Karpas-422 (cell line): ENCODE measurements around the gene SKAP1. TPM values are rescaled to one million over a fixed set of nuclear protein-coding genes. Genes with fewer than 3 reads are reported as not detected.
"Not testable (repeated sequence)": the region's sequence is repeated elsewhere in the genome, so short reads cannot be mapped to it uniquely, and the experiment has no call there.

Source experiments
- DNase-seq: peaks from one replicate; pipeline ENCODE4 v3.0.0-alpha.2; 2015
- H2AFZ ChIP-seq: fragments of 200-600 bp; sonication (generic); 2 replicates; pipeline ENCODE4 v1.6.1; 2014; ENCODE audit warnings: antibody characterized with exemption, low read length, mixed read lengths
- H3K27ac ChIP-seq: fragments of 200-600 bp; sonication (generic); 2 replicates; pipeline ENCODE4 v1.5.1; 2014; ENCODE audit warnings: mild to moderate bottlenecking, low read length, moderate library complexity
- H3K27me3 ChIP-seq: fragments of 200-600 bp; sonication (generic); 2 replicates; pipeline ENCODE4 v1.6.1; 2014; ENCODE audit warnings: low read length, mixed read lengths
- H3K36me3 ChIP-seq: fragments of 200-600 bp; sonication (generic); 2 replicates; pipeline ENCODE4 v1.6.1; 2014; ENCODE audit warnings: low read length, mixed read lengths; ENCODE audit not compliant: insufficient read depth
- H3K4me1 ChIP-seq: fragments of 200-600 bp; sonication (generic); 2 replicates; pipeline ENCODE4 v1.6.1; 2014; ENCODE audit warnings: mild to moderate bottlenecking, low read length, mixed read lengths
- H3K4me2 ChIP-seq: fragments of 200-600 bp; sonication (generic); 2 replicates; pipeline ENCODE4 v1.6.1; 2014; ENCODE audit warnings: low read length, low read depth, mild to moderate bottlenecking; ENCODE audit not compliant: poor library complexity, severe bottlenecking
- H3K4me3 ChIP-seq: fragments of 200-600 bp; sonication (generic); 2 replicates; pipeline ENCODE4 v1.5.1; 2014; ENCODE audit warnings: mild to moderate bottlenecking, antibody characterized with exemption, low read length, mixed read lengths
- H3K79me2 ChIP-seq: fragments of 200-600 bp; sonication (generic); 2 replicates; pipeline ENCODE4 v1.6.1; 2014; ENCODE audit warnings: mild to moderate bottlenecking, low read length, mixed read lengths
- H3K9ac ChIP-seq: fragments of 200-600 bp; sonication (generic); 2 replicates; pipeline ENCODE4 v1.6.0; 2014; ENCODE audit warnings: low read length
- H3K9me2 ChIP-seq: fragments of 200-600 bp; sonication (generic), shearing (Covaris generic); replicated peaks from 2 replicates; pipeline ENCODE4 v1.6.0; 2014; ENCODE audit warnings: mild to moderate bottlenecking, low read length, moderate library complexity; ENCODE audit not compliant: insufficient read depth
- H3K9me3 ChIP-seq: fragments of 300-700, 200-600 bp; sonication (generic); 2 replicates; pipeline ENCODE4 v1.6.1; 2014; ENCODE audit warnings: low read length, mixed read lengths
- H4K20me1 ChIP-seq: fragments of 200-600 bp; sonication (generic); 2 replicates; pipeline ENCODE4 v1.6.1; 2014; ENCODE audit warnings: mild to moderate bottlenecking, antibody characterized with exemption, low read length, low read depth; ENCODE audit not compliant: insufficient read depth
- total RNA-seq: library from RNA; depleted of rRNA; stranded (reverse); fragments of >200 nt; shearing (Covaris generic); gene quantifications from 2 replicates; pipeline ENCODE4 v1.2.3, GENCODE V29; 2014; ENCODE audit warnings: low replicate concordance

SKAP1 gene
- total RNA-seq, 1 experiment from 2014 or later = 1.2 TPM

DNA sequence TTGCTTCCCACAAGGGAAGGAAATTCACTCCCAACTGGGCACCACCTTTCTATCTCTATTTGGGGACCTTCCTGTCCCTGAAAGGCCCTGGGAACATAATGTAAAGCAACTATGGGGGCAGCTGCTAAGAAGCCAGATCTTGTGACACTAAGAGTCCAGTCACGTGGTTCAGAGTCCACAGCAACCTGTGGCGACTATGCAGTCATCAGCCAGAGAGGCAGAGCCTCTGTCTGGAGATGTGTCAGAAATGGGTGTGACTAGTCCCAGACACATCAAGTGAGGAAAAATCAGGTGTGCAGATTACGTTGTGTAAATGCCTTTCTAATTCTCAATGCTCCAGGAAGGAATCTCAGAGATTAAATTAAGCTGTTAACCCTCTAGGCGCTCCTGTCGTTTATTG lies 26.6 kb upstream of the SKAP1 start:
- Histone ChIP-seq H3K4me2 (peak overlapping the region; percentile 52), H3K4me3 (no peak overlapping the region), H3K27me3 (no peaks in the 10 kb centered on the region), H3K79me2 (no peaks in the 10 kb centered on the region), H3K9me2 (no peaks in the 10 kb centered on the region), H3K9me3 (no peaks in the 10 kb centered on the region), H3K27ac (no peak overlapping the region), H3K9ac (no peak overlapping the region), H2AFZ (no peak overlapping the region), H3K4me1 (peaks cover 28% of the 10 kb centered on the region), H4K20me1 (no peaks in the 10 kb centered on the region), H3K36me3 (no peaks in the 10 kb centered on the region)
- no peak for DNase-seq

- H3K79me2 ChIP-seq = no peaks in the 10 kb centered on the region
- H4K20me1 ChIP-seq = no peaks in the 10 kb centered on the region
- no peaks in the 10 kb centered on the region for H3K36me3 ChIP-seq
- DNase-seq = no peak
- no peak overlapping the region for H3K9ac ChIP-seq
- no peaks in the 10 kb centered on the region for H3K9me2 ChIP-seq
- H3K9me3 ChIP-seq = no peaks in the 10 kb centered on the region
- H3K27ac ChIP-seq = no peak overlapping the region
- H3K4me2 ChIP-seq = no peak overlapping the region
- H3K4me1 ChIP-seq = peaks cover 28% of the 10 kb centered on the region
- H3K27me3 ChIP-seq = no peaks in the 10 kb centered on the region
- H2AFZ ChIP-seq = no peak overlapping the region
- no peak overlapping the region for H3K4me3 ChIP-seq
These were observed 25.8 kb upstream of the SKAP1 start for GRCh38 chr17:48455791-48456190.

- peak overlapping the region; percentile 2; the same call in 1 of the 2 replicates for H2AFZ ChIP-seq
- no peak overlapping the region for H3K9ac ChIP-seq
- no peaks in the 10 kb centered on the region for H4K20me1 ChIP-seq
- H3K36me3 ChIP-seq = no peaks in the 10 kb centered on the region
- H3K4me3 ChIP-seq = no peak overlapping the region
- H3K9me2 ChIP-seq = no peaks in the 10 kb centered on the region
- no peaks in the 10 kb centered on the region for H3K9me3 ChIP-seq
- H3K4me1 ChIP-seq = peaks cover 27% of the 10 kb centered on the region
- no peak overlapping the region for H3K27ac ChIP-seq
- H3K79me2 ChIP-seq = no peaks in the 10 kb centered on the region
- H3K27me3 ChIP-seq = no peaks in the 10 kb centered on the region
- no peak overlapping the region for H3K4me2 ChIP-seq
- DNase-seq = no peak
These were observed 23.4 kb upstream of the SKAP1 start for GRCh38 chr17:48453447-48453846.

GRCh38 chr17:48451489-48451888 lies 21.5 kb upstream of the SKAP1 start:
- H3K4me2 ChIP-seq = no peak overlapping the region
- no peak for DNase-seq
- H3K4me3 ChIP-seq = no peak overlapping the region
- no peak overlapping the region for H3K27ac ChIP-seq
- no peaks in the 10 kb centered on the region for H3K79me2 ChIP-seq
- peaks cover 17% of the 10 kb centered on the region for H3K4me1 ChIP-seq
- no peaks in the 10 kb centered on the region for H3K36me3 ChIP-seq
- H3K9me2 ChIP-seq = no peaks in the 10 kb centered on the region
- no peaks in the 10 kb centered on the region for H3K9me3 ChIP-seq
- H4K20me1 ChIP-seq = no peaks in the 10 kb centered on the region
- no peak overlapping the region for H3K9ac ChIP-seq
- no peak overlapping the region for H2AFZ ChIP-seq
- no peaks in the 10 kb centered on the region for H3K27me3 ChIP-seq

DNA sequence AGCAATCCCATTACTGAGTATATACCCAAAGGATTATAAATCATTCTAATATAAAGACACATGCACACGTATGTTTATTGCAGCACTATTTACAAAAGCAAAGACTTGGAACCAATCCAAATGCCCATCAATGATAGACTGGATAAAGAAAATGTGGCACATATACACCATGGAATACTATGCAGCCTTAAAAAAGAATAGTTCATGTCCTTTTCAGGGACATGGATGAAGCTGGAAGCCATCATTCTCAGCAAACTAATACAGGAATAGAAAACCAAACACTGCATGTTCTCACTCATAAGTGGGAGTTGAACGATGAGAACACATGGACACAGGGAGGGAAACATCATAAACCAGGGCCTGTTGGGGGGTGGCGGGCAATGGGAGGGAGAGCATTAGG lies 19.3 kb upstream of the SKAP1 start:
- not testable (repeated sequence) for H4K20me1 ChIP-seq, H3K27me3 ChIP-seq, H3K36me3 ChIP-seq, H3K4me2 ChIP-seq, H3K79me2 ChIP-seq, H2AFZ ChIP-seq, H3K27ac ChIP-seq, H3K9me3 ChIP-seq, DNase-seq, H3K4me3 ChIP-seq, H3K9me2 ChIP-seq, H3K9ac ChIP-seq
- H3K4me1 ChIP-seq = peaks cover 38% of the 10 kb centered on the region

DNA sequence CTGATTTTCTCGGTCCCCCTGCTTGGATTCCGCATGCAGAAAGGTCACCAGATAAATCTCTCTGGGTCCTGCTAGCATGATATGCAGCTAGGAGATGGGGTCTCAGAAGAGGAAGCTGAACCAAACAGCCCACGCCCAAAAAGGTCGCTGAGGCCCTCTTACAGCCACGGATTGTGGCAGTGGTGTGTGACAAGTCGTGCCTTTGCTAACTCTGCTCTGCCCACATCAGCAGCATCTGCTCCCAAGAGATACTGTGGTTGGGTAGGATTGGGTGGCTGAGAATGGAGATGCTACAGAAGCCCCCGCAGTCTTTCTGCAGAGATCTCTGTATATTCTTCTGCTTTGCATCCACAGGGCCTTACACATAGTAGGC lies 15.2 kb upstream of the SKAP1 start:
- Histone ChIP-seq H3K27me3 (no peaks in the 10 kb centered on the region), H3K9me3 (no peaks in the 10 kb centered on the region), H3K79me2 (no peaks in the 10 kb centered on the region), H2AFZ (peak overlapping the region; percentile 64), H3K4me1 (peaks cover 53% of the 10 kb centered on the region), H3K9me2 (no peaks in the 10 kb centered on the region), H3K9ac (peak overlapping the region; percentile 69), H3K27ac (peak overlapping the region; percentile 89), H3K36me3 (no peaks in the 10 kb centered on the region), H3K4me3 (peak overlapping the region; percentile 59), H4K20me1 (no peaks in the 10 kb centered on the region), H3K4me2 (peak overlapping the region; percentile 69)
- DNase-seq = peak; percentile 87

DNA sequence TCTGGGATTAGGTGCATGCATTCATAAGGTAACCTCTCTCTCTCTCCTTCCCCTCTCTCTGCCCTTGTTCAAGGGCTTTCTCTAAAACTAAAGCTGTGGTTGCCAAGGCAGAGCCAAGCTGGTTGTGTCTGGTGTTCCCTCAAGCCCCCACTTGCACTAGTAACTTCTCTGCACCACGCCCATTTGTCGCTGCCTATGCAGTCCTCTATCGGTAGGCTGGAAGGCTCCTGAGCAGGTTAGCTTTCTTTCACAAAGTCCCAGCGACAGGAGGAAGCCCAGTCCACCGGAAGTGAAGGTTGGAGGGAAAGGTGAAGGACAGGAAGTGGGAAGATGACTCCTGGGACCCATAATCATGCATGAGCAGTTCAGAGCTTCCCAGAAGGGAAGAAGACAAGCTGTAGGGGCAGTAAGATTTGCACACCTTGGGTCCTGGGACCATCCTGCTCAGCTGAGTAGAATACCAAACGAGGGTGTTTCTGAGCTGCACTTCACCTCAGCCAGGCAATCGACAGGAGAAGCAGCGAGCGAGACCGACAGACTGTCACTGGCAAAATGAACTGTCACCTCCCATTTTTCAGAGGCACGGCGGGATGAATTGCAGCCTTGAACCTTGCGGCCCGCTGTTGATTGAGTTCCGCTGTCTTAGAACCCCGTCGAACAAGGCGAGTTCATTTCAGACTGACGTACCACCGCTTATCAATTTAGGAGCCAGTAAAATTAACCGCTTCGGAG lies 14.7 kb upstream of the SKAP1 start:
- Histone ChIP-seq H3K4me2 (peak overlapping the region; percentile 69), H3K9me2 (no peaks in the 10 kb centered on the region), H3K27ac (peak overlapping the region; percentile 89), H3K4me1 (peaks cover 55% of the 10 kb centered on the region), H2AFZ (peak overlapping the region; percentile 64), H3K36me3 (no peaks in the 10 kb centered on the region), H3K9me3 (no peaks in the 10 kb centered on the region), H3K9ac (peak overlapping the region; percentile 69), H3K4me3 (peak overlapping the region; percentile 59), H4K20me1 (no peaks in the 10 kb centered on the region), H3K79me2 (no peaks in the 10 kb centered on the region), H3K27me3 (no peaks in the 10 kb centered on the region)
- DNase-seq = peak; percentile 82

DNA sequence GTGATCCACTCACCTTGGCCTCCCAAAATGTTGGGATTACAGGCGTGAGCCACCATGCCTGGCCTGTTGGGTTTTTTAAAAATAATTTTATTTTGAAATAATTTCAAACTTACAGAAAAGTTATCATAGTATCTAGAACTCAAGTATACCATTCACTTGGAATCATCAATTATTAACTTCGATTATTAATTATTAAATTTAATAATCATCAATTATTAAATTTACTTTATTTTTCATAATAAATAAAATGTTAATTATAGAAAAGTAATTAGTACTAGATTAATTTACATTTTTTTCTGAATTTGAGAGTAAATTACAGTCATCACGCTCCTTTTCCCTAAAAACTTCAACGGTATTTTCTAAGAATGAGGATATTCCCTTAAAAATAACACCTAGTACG lies 13.7 kb upstream of the SKAP1 start:
- DNase-seq = no peak
- Histone ChIP-seq H3K79me2 (no peaks in the 10 kb centered on the region), H3K4me1 (peaks cover 58% of the 10 kb centered on the region), H3K9me3 (no peaks in the 10 kb centered on the region), H3K36me3 (no peaks in the 10 kb centered on the region), H3K4me3 (no peak overlapping the region), H3K4me2 (no peak overlapping the region), H3K27me3 (no peaks in the 10 kb centered on the region), H3K27ac (no peak overlapping the region; the same call in 1 of the 2 replicates), H4K20me1 (no peaks in the 10 kb centered on the region), H3K9ac (no peak overlapping the region), H3K9me2 (no peaks in the 10 kb centered on the region), H2AFZ (no peak overlapping the region)
